Type B pancreatic cell (in vitro differentiated cells): Measurements from ENCODE around the gene SKIC8. TPM values are rescaled to one million over a fixed set of nuclear protein-coding genes. Genes with fewer than 3 reads are reported as not detected.
A peak's percentile ranks its signal among the peaks of the same experiment; 100 is the strongest.

ENCODE experiments used
- DNase-seq: peaks from one replicate; pipeline ENCODE4 v3.0.0; 2021; ENCODE audit warnings: mixed read lengths; ENCODE audit not compliant: unreplicated experiment; ENCODE audit errors: extremely low spot score
- H3K27ac Mint-ChIP-seq: 2 replicates; pipeline ENCODE4 v1.8.0; 2021; ENCODE audit warnings: mild to moderate bottlenecking, mixed read lengths
- H3K27me3 Mint-ChIP-seq: 2 replicates; pipeline ENCODE4 v1.8.0; 2021; ENCODE audit warnings: mixed read lengths
- H3K36me3 Mint-ChIP-seq: 2 replicates; pipeline ENCODE4 v1.8.0; 2021; ENCODE audit warnings: mixed read lengths
- H3K4me1 Mint-ChIP-seq: one replicate; pipeline ENCODE4 v1.8.0; 2021; ENCODE audit warnings: mixed read lengths; ENCODE audit not compliant: unreplicated experiment
- H3K4me3 Mint-ChIP-seq: 2 replicates; pipeline ENCODE4 v1.8.0; 2021; ENCODE audit warnings: mild to moderate bottlenecking, mixed read lengths
- H3K9me3 Mint-ChIP-seq: 2 replicates; pipeline ENCODE4 v1.8.0; 2021; ENCODE audit warnings: mixed read lengths
- total RNA-seq: library from RNA; stranded (reverse); gene quantifications from 2 replicates; pipeline ENCODE4 v1.2.1, GENCODE V29; 2021; ENCODE audit warnings: low replicate concordance
- TF ChIP-seq, protein P1 (sequence below): fragments of 200-600 bp; sonication (generic); conservative IDR thresholded peaks from 2 replicates; pipeline ENCODE4 v1.5.0; 2021; ENCODE audit warnings: antibody characterized with exemption, mild to moderate bottlenecking

The SKIC8 gene
- total RNA-seq, 1 donor from 2014 or later = 54.4 TPM

GRCh38 chr15:78243058-78243457, 56.4 kb downstream of the SKIC8 start:
- H3K9me3 Mint-ChIP-seq = no peaks in the 10 kb centered on the region
- peaks cover 12% of the 10 kb centered on the region for H3K4me1 Mint-ChIP-seq
- no peak overlapping the region for H3K27ac Mint-ChIP-seq
- H3K27me3 Mint-ChIP-seq = peaks cover 3% of the 10 kb centered on the region
- no peaks in the 10 kb centered on the region for H3K36me3 Mint-ChIP-seq
- TF ChIP-seq, protein P1, sequence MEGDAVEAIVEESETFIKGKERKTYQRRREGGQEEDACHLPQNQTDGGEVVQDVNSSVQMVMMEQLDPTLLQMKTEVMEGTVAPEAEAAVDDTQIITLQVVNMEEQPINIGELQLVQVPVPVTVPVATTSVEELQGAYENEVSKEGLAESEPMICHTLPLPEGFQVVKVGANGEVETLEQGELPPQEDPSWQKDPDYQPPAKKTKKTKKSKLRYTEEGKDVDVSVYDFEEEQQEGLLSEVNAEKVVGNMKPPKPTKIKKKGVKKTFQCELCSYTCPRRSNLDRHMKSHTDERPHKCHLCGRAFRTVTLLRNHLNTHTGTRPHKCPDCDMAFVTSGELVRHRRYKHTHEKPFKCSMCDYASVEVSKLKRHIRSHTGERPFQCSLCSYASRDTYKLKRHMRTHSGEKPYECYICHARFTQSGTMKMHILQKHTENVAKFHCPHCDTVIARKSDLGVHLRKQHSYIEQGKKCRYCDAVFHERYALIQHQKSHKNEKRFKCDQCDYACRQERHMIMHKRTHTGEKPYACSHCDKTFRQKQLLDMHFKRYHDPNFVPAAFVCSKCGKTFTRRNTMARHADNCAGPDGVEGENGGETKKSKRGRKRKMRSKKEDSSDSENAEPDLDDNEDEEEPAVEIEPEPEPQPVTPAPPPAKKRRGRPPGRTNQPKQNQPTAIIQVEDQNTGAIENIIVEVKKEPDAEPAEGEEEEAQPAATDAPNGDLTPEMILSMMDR = no peak
- no peak for DNase-seq
- no peak overlapping the region for H3K4me3 Mint-ChIP-seq

DNA sequence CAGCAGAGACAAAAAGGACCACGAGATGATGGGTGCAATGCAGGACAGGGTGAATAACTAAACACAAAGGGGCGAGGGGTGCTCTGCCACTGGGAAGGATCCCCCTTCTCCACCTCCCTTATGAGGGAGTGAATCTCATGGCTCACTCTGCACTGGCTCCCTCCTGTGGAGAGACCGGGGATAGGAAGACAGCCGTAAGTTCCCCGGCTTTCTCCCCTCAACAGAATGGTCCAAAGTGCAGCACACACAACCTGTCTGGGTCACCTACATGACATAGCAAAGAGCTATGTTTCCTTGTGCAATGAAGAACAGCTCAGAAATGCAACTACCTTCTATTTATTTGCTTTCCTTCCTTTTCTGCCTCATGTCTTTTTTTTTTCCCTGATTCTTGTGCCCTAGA, 57.3 kb downstream of the SKIC8 start:
- TF ChIP-seq, protein P1 = peak; percentile 72
- peaks cover 3% of the 10 kb centered on the region for H3K27me3 Mint-ChIP-seq
- no peaks in the 10 kb centered on the region for H3K36me3 Mint-ChIP-seq
- no peak overlapping the region for H3K4me3 Mint-ChIP-seq
- H3K9me3 Mint-ChIP-seq = no peaks in the 10 kb centered on the region
- peaks cover 12% of the 10 kb centered on the region for H3K4me1 Mint-ChIP-seq
- no peak for DNase-seq
- no peak overlapping the region for H3K27ac Mint-ChIP-seq

DNA sequence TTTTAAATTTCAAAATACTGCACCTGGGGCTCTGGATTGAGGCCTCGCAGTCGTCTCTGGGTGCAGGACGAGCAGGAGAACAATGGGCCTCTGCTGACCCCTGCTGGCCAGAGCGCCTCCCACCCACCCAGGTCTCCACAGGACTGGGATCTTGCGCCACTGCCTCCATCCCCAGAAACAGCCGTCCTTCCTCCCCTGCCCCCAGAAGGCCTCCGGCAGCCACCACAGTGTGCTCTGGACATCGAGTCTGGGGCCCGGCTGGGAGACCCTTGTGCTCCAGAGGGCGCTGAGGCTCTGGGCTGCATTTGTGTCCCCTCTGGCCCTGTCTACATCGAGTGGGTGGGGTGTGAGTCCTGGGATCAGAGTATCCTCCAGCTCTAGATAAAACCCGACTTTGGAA, 58.4 kb downstream of the SKIC8 start:
- Mint-ChIP-seq H3K4me1 (peaks cover 12% of the 10 kb centered on the region), H3K27me3 (peaks cover 3% of the 10 kb centered on the region)
- TF ChIP-seq, protein P1 = peak; percentile 92

DNA sequence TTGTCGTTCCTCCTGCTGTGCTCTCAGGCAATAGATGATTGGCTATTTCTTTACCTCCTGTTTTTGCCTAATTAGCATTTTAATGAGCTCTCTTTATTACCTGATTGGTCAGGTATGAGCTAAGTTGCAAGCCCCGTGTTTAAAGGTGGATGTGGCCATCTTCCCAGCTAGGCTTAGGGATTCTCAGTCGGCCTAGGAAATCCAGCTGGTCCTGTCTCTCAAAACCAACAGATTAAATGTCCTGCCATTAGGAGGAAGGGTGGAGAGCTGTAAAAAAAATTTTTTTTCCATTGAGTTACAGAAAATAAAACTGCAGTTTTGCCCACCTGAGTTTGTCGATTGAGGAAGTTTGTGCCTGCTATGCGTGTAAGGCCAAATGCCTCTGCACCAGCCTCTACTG, 59.6 kb downstream of the SKIC8 start:
- H3K9me3 Mint-ChIP-seq = no peaks in the 10 kb centered on the region
- H3K36me3 Mint-ChIP-seq = no peaks in the 10 kb centered on the region
- peaks cover 7% of the 10 kb centered on the region for H3K27me3 Mint-ChIP-seq
- no peak overlapping the region for H3K27ac Mint-ChIP-seq
- TF ChIP-seq, protein P1 = no peak
- H3K4me3 Mint-ChIP-seq = no peak overlapping the region
- no peak for DNase-seq
- peaks cover 9% of the 10 kb centered on the region for H3K4me1 Mint-ChIP-seq

More for the DNA sequence above, 58.4 kb downstream of the SKIC8 start:
- Mint-ChIP-seq H3K36me3 (no peaks in the 10 kb centered on the region), H3K9me3 (no peaks in the 10 kb centered on the region), H3K27ac (no peak overlapping the region), H3K4me3 (no peak overlapping the region)
- DNase-seq = peak; percentile 87

- Mint-ChIP-seq H3K27ac (no peak overlapping the region), H3K4me3 (no peak overlapping the region), H3K9me3 (no peaks in the 10 kb centered on the region), H3K4me1 (peaks cover 8% of the 10 kb centered on the region), H3K36me3 (no peaks in the 10 kb centered on the region), H3K27me3 (peaks cover 9% of the 10 kb centered on the region)
- DNase-seq = no peak
- TF ChIP-seq, protein P1 = no peak
Observed at GRCh38 chr15:78237146-78237545, 62.3 kb downstream of the SKIC8 start.

- Mint-ChIP-seq H3K9me3 (no peaks in the 10 kb centered on the region), H3K27me3 (peaks cover 9% of the 10 kb centered on the region), H3K36me3 (no peaks in the 10 kb centered on the region), H3K27ac (no peak overlapping the region), H3K4me1 (peaks cover 8% of the 10 kb centered on the region), H3K4me3 (no peak overlapping the region)
- DNase-seq = no peak
- TF ChIP-seq, protein P1 = no peak
Observed at GRCh38 chr15:78236491-78236890, 62.9 kb downstream of the SKIC8 start.
